Stimulated activated CD4-positive, alpha-beta T cell treated with anti-CD3 and anti-CD28 coated beads, Interleukin-12 subunit alpha, Interleukin-12 subunit beta, amount 100 ng/mL, for 48 hours (primary cell): ENCODE data around the gene IL1RAP.

Experiments
- DNase-seq, 3 donors: peaks; one replicate each; pipeline ENCODE4 v3.0.0-alpha.2; 2020; ENCODE audit warnings: low read depth in 2 of 3, low spot score in 1 of 3

IL1RAP gene

DNA sequence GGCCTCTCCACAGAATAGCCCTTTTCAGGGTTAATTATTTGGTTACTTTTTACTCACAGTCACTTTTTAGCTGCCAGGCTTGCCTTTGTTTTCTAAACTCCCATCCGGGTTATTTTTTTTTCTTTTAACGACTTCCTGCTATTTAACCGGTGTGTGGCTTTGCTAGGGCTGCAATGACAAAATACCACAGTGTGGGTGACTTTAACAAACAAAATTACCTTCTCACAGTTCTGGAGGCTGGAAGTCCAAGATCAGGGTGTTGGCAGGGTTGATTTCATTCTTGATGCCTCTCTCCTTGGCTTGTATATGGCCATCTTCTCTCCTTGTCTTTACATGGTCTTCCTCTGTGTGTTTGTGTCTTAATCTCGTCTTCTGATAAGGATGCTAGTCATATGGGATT, 91.5 kb downstream of the IL1RAP start:
- DNase-seq, result no peak

- no peak for DNase-seq
Measured at GRCh38 chr3:190606596-190606995, 92.7 kb downstream of the IL1RAP start.

- no peak for DNase-seq
Measured at GRCh38 chr3:190607021-190607420, 93.1 kb downstream of the IL1RAP start.

DNA sequence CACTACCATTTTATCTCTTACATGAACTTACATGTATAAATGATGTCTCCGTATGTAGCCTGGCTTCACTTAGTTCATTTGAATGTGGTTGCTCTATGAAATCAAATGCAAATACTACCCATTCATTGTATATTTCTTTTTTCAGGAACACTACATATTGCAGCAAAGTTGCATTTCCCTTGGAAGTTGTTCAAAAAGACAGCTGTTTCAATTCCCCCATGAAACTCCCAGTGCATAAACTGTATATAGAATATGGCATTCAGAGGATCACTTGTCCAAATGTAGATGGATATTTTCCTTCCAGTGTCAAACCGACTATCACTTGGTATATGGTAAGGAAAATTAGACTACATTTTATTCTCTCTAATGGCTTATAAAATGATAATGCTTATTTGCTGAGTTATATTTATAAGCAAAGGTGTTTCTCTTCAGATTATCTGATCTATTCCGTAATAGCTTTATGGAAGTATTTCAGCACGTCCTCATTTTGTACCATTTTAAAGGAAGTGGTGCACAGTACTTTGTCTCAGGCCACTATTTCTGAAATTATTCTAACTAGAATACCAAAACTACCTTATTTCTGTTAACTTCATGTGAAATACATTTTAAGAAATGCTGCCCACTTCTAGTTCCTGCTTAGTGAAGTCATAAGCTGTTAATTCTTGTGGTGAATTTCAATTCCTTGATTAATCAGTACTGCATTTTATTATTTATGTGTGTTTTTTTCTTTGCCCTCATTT, 95.1 kb downstream of the IL1RAP start:
- DNase-seq, result no peak

GRCh38 chr3:190614226-190615059, 100.6 kb downstream of the IL1RAP start:
- DNase-seq, result no peak

DNA sequence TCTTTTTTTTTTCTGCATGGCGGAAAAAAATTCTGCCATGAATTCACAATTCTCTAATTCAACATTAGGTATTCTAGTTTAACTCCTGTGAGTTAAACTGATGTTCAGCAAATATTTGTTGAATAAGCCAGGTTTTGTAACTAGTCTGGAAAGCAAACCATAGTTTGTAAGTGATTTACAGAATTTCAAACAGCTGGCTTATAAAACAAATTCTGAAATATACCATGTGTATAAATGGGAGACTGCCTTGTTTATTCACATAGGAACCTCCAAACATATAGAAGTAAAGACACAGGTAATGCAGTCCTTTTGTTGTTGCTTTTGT, 101.1 kb downstream of the IL1RAP start:
- no peak for DNase-seq

- DNase-seq, result no peak
Measured at GRCh38 chr3:190615607-190616006, 101.7 kb downstream of the IL1RAP start.

DNA sequence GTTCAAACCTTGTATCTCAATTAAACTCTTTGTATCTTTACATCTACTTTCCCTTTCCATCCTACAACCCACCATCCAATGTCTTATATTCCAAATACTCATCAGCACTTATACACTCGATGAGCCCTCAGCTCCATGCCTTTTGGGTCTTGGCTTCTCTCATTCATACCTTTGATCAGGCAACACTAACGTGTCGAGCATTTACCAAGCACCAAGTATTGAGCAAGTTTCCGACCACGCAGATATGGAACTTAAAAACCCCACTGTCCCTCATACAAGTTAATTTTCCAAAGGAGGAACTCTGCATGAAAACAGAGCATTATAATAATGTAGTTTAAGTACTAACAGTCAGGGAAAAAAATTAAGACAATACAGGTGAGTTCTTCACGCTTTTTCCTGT, 102.8 kb downstream of the IL1RAP start:
- DNase-seq, result no peak

DNA sequence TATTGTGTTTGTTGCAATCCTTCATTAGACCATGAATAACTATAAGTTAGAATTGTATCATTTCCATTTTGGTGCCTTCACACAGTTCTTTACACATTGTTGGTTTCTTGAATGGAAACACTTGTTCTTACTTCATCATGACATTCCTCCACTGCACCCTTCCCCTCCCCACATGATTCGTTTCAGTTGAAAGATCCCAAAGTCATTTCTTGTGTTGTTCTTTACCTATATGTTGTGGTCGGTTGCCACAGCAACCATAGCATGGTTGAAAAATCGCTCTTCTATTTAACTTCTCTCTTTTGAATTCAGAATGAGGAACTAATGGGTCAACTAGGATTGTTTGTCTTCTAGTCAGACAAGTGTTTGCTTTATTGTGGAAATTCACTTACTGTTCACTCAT, 103.3 kb downstream of the IL1RAP start:
- peak; percentile 10 to 29 (median 27) for DNase-seq

DNA sequence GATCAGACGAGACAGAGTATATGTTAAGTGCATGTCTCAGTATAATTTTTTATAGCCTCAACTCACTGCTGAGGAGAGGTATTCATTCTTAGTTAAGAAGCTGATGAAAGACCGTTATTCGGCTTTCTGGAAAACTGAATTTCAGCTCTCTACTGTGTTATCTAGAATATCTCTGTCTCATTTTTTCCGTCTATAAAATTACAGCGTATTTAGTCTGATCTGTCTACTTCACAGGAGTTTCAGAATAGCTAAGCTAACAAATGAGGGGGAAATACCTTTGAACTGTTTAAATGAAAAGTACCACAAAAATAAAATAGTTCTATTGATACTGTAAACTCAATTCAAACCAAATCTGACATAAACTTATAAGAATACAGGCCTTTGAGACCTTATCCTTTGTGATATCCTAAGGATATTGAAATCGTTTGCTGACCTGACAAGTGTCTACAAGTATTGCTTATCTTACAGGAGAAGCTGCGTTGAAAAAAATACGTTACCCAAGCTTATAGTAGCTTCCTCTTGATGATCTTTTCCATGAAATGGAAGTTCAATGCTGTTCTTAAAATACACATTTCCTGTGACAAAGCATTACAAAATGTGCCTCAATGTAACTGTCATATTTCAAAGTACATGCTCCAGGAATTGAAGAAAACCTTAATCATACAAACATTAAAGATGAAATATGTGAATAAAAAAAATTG, 104.6 kb downstream of the IL1RAP start:
- DNase-seq, result peak in 1 of 3 donors; percentile 13

GRCh38 chr3:190619353-190619752, 105.5 kb downstream of the IL1RAP start:
- DNase-seq, result no peak

DNA sequence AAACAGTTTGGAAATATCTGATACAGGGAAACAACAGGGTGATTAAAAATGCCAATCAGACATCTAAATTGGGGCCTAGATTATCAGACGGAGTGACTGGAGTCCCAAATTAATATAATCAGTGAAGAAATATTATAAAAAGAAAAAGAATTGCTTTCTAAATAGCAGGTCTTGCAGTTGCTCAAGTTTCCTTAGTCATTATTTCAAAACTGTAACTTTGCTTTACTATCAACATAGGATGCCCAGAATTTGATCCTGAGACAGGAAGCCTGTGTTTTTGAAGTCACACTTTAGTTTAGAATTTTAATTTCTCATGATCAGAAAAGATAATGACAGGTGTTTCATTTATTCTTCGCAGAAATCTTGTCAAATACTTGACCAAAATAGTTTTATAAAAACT, 105.9 kb downstream of the IL1RAP start:
- DNase-seq, result no peak

DNA sequence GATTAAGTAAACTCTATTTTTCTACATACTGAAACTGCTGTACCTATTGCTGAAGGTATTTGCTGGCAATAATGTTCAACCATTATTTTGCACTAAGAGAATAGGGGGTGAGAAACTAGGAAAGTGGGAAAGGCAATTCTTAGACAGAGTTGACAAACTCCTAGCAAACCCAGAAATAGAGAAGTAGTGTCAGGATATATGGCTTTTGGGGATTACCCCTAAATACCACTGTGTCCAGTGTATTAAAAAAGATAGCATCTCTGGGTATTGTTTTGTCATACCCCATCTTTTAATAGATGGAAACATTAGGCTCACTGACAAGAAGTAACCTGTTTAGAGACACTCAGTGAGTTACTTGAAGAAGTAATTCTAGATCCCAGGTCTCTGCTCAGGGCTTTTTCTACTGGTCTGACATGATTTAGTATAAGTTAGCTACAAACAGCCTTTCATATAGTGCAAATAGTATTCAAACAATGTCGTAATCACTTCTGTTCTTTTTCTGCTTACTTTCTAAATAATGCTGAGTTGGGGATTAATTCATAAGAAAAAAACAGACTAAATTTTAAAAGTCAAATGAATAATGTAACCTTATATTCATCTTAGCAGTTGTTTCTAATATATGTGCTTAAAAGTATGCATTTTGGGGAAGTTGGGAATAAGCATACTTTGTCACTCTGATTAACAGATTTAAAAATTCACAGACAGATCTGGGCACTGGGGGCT, 107.2 kb downstream of the IL1RAP start:
- no peak for DNase-seq

DNA sequence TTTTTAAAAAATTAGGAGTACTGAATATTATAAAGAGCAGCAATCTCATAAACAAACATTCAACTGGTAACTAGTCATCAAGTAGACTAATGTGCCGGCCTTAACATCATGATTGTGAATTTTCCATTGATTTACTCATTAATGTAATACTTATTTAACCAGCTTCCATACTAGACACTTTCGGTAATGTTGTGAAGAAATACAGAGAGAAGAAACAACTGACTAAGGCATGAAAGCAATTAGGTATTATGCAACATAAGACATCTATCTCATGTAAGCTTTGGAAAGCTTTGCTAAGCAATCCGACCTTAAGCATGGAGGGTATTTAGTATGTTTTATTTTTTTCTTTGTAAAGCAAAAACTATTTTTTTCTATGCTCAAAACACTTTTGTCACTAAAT, 108.0 kb downstream of the IL1RAP start:
- no peak for DNase-seq

DNA sequence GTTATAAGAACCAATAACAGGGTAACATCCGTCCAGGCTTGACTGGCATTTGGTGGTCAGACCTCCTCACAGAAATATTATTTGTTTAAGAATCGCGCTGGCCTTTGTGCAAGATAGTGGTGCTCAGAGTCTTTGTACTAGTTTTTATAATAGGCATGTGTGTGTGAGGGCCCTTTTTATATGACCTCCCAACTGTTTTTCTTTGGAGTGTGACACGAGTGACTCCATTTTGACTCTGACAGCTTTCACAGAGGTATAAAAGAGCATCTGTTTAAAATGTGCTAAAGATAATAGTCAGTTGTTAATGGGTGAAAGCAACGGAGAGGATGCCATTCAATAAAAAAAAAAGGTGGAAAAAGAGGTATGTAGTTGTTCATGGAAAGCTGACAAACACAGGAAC, 110.4 kb downstream of the IL1RAP start:
- DNase-seq, result no peak

DNA sequence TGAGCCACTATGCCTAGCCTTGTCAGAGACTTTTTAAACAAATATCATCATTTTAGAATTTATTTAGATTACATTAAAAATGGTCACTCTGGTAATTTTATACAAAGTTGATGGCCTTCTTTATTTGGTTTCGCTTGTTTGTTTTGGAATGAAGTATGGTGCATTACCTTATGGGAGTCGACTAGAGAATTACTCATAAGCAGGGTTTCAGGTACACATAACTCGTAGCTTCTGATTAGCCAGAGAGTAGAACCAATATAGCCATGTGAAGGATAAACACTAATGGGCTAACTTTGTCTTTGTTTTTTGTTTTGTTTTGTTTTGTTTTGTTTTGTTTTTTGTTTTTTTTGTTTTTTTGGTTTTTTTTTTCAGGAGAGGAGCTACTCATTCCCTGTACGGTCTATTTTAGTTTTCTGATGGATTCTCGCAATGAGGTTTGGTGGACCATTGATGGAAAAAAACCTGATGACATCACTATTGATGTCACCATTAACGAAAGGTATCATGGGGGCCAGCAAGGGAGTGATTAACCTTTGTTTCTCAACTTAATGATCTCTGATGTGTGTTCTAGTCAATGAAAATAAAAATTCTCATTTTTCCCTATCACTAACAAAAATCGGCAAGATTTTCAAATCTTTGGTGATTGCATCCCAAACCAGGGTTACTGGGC, 113.2 kb downstream of the IL1RAP start:
- DNase-seq, result no peak

DNA sequence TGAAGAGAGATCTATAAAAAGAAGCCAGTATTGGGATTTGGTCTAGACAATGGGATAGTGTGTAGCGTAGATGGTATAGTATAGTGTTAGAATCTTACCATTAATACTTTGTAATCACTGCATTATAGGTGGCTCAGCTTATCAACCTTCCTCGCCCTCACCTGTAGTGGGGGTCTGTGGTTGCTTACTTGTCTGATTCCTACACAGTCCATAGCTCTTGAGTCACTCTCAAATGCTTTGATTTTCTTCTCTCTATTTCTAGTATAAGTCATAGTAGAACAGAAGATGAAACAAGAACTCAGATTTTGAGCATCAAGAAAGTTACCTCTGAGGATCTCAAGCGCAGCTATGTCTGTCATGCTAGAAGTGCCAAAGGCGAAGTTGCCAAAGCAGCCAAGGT, 115.2 kb downstream of the IL1RAP start:
- no peak for DNase-seq

DNA sequence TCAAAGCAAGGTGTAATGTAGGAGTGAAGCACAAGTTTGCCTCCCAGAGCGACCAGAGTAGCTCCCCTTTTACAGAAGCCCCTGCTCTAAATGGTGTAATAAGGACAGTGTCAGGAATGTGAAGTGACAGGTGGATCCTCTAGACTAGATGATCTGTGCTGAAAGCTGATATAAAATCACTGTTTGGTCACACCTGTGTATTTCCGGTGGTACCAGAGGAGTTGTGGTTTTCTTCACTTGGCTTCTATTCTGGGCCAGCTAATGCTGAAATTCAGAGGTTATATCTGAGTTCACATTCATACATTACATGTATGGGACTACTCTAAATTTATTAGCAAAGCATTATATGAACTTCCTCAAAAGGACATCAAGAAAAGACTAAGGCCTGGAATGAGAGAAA, 117.4 kb downstream of the IL1RAP start:
- no peak for DNase-seq

GRCh38 chr3:190641564-190641963, 127.7 kb downstream of the IL1RAP start:
- no peak for DNase-seq

GRCh38 chr3:190642016-190642415, 128.1 kb downstream of the IL1RAP start:
- no peak for DNase-seq

DNA sequence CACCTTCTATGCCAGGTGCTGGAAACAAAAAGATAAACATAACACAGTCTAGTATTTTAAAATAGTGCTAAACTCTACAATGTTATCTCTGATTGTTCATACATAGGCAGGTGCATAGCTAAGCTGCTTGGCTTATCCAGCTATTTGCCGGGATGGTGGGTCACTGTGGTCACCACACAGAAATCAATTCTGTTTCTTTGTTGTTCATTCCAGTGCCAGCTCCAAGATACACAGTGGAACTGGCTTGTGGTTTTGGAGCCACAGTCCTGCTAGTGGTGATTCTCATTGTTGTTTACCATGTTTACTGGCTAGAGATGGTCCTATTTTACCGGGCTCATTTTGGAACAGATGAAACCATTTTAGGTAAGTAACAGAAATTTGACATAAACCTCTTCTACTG, 130.2 kb downstream of the IL1RAP start:
- no peak for DNase-seq
